Ishikawa (cell line): ENCODE measurements around the gene NUDT4.

Experiments
- CEBPB ChIP-seq: IDR thresholded peaks from 2 replicates; pipeline ENCODE4 v1.6.1; 2012
- CREB1 ChIP-seq: IDR thresholded peaks from 2 replicates; pipeline ENCODE4 v1.6.1; 2012; ENCODE audit warnings: low read depth
- EGR1 ChIP-seq: IDR thresholded peaks from 2 replicates; pipeline ENCODE4 v1.6.1; 2012
- EP300 ChIP-seq: IDR thresholded peaks from 2 replicates; pipeline ENCODE4 v1.6.1; 2012; ENCODE audit warnings: borderline replicate concordance
- FOXM1 ChIP-seq: IDR thresholded peaks from 2 replicates; pipeline ENCODE4 v1.6.1; 2012; ENCODE audit warnings: low read depth, borderline replicate concordance
- MAX ChIP-seq: IDR thresholded peaks from 2 replicates; pipeline ENCODE4 v1.6.1; 2012
- NFIC ChIP-seq: IDR thresholded peaks from 2 replicates; pipeline ENCODE4 v1.6.1; 2012
- RAD21 ChIP-seq: IDR thresholded peaks from 2 replicates; pipeline ENCODE4 v1.6.1; 2012; ENCODE audit warnings: low read depth
- REST ChIP-seq: IDR thresholded peaks from 2 replicates; pipeline ENCODE4 v1.6.1; 2012; ENCODE audit warnings: low read depth, mild to moderate bottlenecking
- TAF1 ChIP-seq: IDR thresholded peaks from 2 replicates; pipeline ENCODE4 v1.6.1; 2012; ENCODE audit warnings: low read depth, mild to moderate bottlenecking
- TCF12 ChIP-seq: IDR thresholded peaks from 2 replicates; pipeline ENCODE4 v1.6.1; 2012; ENCODE audit warnings: low read depth
- TEAD4 ChIP-seq: IDR thresholded peaks from 2 replicates; pipeline ENCODE4 v1.6.1; 2012
- USF1 ChIP-seq: IDR thresholded peaks from 2 replicates; pipeline ENCODE4 v1.6.1; 2012
- YY1 ChIP-seq: IDR thresholded peaks from 2 replicates; pipeline ENCODE4 v1.6.1; 2012; ENCODE audit warnings: low read depth
- ZBTB7A ChIP-seq: IDR thresholded peaks from 2 replicates; pipeline ENCODE4 v1.6.1; 2012; ENCODE audit warnings: low read depth

NUDT4 gene

GRCh38 chr12:93358821-93359220, 18.9 kb upstream of the NUDT4 start:
- no peak for TF ChIP-seq CREB1
- no peak for TF ChIP-seq YY1
- TF ChIP-seq TEAD4: no peak
- TF ChIP-seq ZBTB7A: no peak
- no peak for TF ChIP-seq RAD21
- no peak for TF ChIP-seq TCF12
- TF ChIP-seq MAX: no peak
- no peak for TF ChIP-seq EP300
- no peak for TF ChIP-seq TAF1
- TF ChIP-seq FOXM1: no peak
- TF ChIP-seq REST: no peak
- TF ChIP-seq USF1: no peak
- TF ChIP-seq EGR1: no peak
- no peak for TF ChIP-seq CEBPB
- TF ChIP-seq NFIC: no peak

- no peak for TF ChIP-seq NFIC
- TF ChIP-seq CREB1: no peak
- TF ChIP-seq EP300: no peak
- TF ChIP-seq CEBPB: no peak
- no peak for TF ChIP-seq FOXM1
- TF ChIP-seq TAF1: no peak
- no peak for TF ChIP-seq EGR1
- TF ChIP-seq MAX: no peak
- no peak for TF ChIP-seq REST
- no peak for TF ChIP-seq ZBTB7A
- TF ChIP-seq TEAD4: no peak
- TF ChIP-seq TCF12: no peak
- no peak for TF ChIP-seq USF1
- no peak for TF ChIP-seq RAD21
- TF ChIP-seq YY1: no peak
Measured at GRCh38 chr12:93360688-93361087, 17.0 kb upstream of the NUDT4 start.

GRCh38 chr12:93361151-93361919, 16.4 kb upstream of the NUDT4 start:
- TF ChIP-seq MAX (no peak), CREB1 (no peak), RAD21 (no peak), YY1 (no peak), NFIC (no peak), REST (no peak), ZBTB7A (no peak), TCF12 (no peak), EGR1 (no peak), CEBPB (no peak), TAF1 (no peak), USF1 (no peak), FOXM1 (no peak), TEAD4 (no peak), EP300 (no peak)
